ENCODE results near the gene CSTF1.

GRCh38 chr20:56369179-56369578 is 23.3 kb upstream of the CSTF1 start:
- TF ChIP-seq, protein P1, sequence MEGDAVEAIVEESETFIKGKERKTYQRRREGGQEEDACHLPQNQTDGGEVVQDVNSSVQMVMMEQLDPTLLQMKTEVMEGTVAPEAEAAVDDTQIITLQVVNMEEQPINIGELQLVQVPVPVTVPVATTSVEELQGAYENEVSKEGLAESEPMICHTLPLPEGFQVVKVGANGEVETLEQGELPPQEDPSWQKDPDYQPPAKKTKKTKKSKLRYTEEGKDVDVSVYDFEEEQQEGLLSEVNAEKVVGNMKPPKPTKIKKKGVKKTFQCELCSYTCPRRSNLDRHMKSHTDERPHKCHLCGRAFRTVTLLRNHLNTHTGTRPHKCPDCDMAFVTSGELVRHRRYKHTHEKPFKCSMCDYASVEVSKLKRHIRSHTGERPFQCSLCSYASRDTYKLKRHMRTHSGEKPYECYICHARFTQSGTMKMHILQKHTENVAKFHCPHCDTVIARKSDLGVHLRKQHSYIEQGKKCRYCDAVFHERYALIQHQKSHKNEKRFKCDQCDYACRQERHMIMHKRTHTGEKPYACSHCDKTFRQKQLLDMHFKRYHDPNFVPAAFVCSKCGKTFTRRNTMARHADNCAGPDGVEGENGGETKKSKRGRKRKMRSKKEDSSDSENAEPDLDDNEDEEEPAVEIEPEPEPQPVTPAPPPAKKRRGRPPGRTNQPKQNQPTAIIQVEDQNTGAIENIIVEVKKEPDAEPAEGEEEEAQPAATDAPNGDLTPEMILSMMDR (conservative IDR thresholded peaks at IDR 0.05), result no peak
- no peak for TF ChIP-seq ZFX (IDR thresholded peaks at IDR 0.05)

Measured in C4-2B (cell line).